ENCODE results near the gene ZRANB1. TPM values are rescaled to one million over a fixed set of nuclear protein-coding genes. Genes with fewer than 3 reads are reported as not detected.

Gene ZRANB1
- total RNA-seq, 2 donors from 2014 or later = 8.4 to 13.1 TPM

GRCh38 chr10:124995605-124996004 lies 53.7 kb downstream of the ZRANB1 start:
- H3K27me3 ChIP-seq = no peaks in the 10 kb centered on the region
- no peak overlapping the region for H3K9ac ChIP-seq (ENCODE audit: low read depth in 2 of 2, low read length in 2 of 2)
- H3K9me3 ChIP-seq = no peaks in the 10 kb centered on the region
- intact Hi-C loops (cut with DNase I) = no loop called here
- DNase-seq = no peak
- no peak overlapping the region for H3K27ac ChIP-seq
- no peaks in the 10 kb centered on the region for H3K4me1 ChIP-seq
- no peak for TF ChIP-seq CTCF (IDR thresholded peaks at IDR 0.05)
- no peak overlapping the region for H3K4me3 ChIP-seq
- H3K36me3 ChIP-seq = peaks cover 8% of the 10 kb centered on the region

GRCh38 chr10:124996127-124996853 lies 54.4 kb downstream of the ZRANB1 start:
- peaks cover 8% of the 10 kb centered on the region for H3K36me3 ChIP-seq
- TF ChIP-seq CTCF (IDR thresholded peaks at IDR 0.05) = no peak
- intact Hi-C loops (cut with DNase I) = no loop called here
- no peaks in the 10 kb centered on the region for H3K27me3 ChIP-seq
- H3K4me3 ChIP-seq = no peak overlapping the region
- H3K27ac ChIP-seq = no peak overlapping the region
- no peaks in the 10 kb centered on the region for H3K9me3 ChIP-seq
- H3K9ac ChIP-seq (ENCODE audit: low read depth in 2 of 2, low read length in 2 of 2) = no peak overlapping the region
- no peak for DNase-seq
- H3K4me1 ChIP-seq = no peaks in the 10 kb centered on the region

- no peak for TF ChIP-seq CTCF (IDR thresholded peaks at IDR 0.05)
- Histone ChIP-seq H3K27ac (no peak overlapping the region), H3K9me3 (no peaks in the 10 kb centered on the region), H3K9ac (ENCODE audit: low read depth in 2 of 2, low read length in 2 of 2) (no peak overlapping the region), H3K4me3 (no peak overlapping the region), H3K27me3 (no peaks in the 10 kb centered on the region), H3K36me3 (peaks cover 11% of the 10 kb centered on the region), H3K4me1 (no peaks in the 10 kb centered on the region)
- intact Hi-C loops (cut with DNase I) = no loop called here
- DNase-seq = no peak
Measured at GRCh38 chr10:124996854-124997215, 54.9 kb downstream of the ZRANB1 start.

GRCh38 chr10:124997306-124997705 lies 55.4 kb downstream of the ZRANB1 start:
- Histone ChIP-seq H3K9ac (ENCODE audit: low read depth in 2 of 2, low read length in 2 of 2) (no peak overlapping the region), H3K36me3 (peaks cover 13% of the 10 kb centered on the region), H3K9me3 (no peaks in the 10 kb centered on the region), H3K4me1 (no peaks in the 10 kb centered on the region), H3K4me3 (no peak overlapping the region), H3K27me3 (no peaks in the 10 kb centered on the region), H3K27ac (no peak overlapping the region)
- intact Hi-C loops (cut with DNase I) = no loop called here
- no peak for DNase-seq
- TF ChIP-seq CTCF (IDR thresholded peaks at IDR 0.05) = no peak

- peak; percentile 16 for DNase-seq
- no peaks in the 10 kb centered on the region for H3K4me1 ChIP-seq
- no peak for TF ChIP-seq CTCF (IDR thresholded peaks at IDR 0.05)
- no peak overlapping the region for H3K9ac ChIP-seq (ENCODE audit: low read depth in 2 of 2, low read length in 2 of 2)
- intact Hi-C loops (cut with DNase I) = no loop called here
- no peaks in the 10 kb centered on the region for H3K27me3 ChIP-seq
- no peak overlapping the region for H3K4me3 ChIP-seq
- peaks cover 13% of the 10 kb centered on the region for H3K36me3 ChIP-seq
- no peak overlapping the region for H3K27ac ChIP-seq
- no peaks in the 10 kb centered on the region for H3K9me3 ChIP-seq
Measured at GRCh38 chr10:124997771-124998623, 56.1 kb downstream of the ZRANB1 start.
